IMR-90 (cell line): ENCODE data around the gene TBC1D9. TPM values are rescaled to one million over a fixed set of nuclear protein-coding genes. Genes with fewer than 3 reads are reported as not detected.
A peak's percentile ranks its signal among the peaks of the same experiment; 100 is the strongest.

Experiments
- ATAC-seq: fragments of 200-7000 bp; cut with Tn5 transposase; 2 replicates; pipeline ENCODE4 v1.9.1; 2020; ENCODE audit warnings: low read depth, mild to moderate bottlenecking, moderate library complexity
- BruUV-seq: library from RNA; stranded (reverse); fragments of 400-500 nt; replicated peaks from 2 replicates; lab custom pipeline; 2021; lab: Mats Ljungman, UMichigan
- CTCF ChIA-PET: fragments of 300-600 bp; formaldehyde crosslinking; extraction: SDS; loops from one replicate; lab custom pipeline; 2021; ENCODE audit warnings: antibody characterized with exemption; lab: Yijun Ruan, JAX
- POLR2A ChIA-PET: fragments of 300-600 bp; sonication (Branson Sonifier 250); formaldehyde crosslinking; loops from one replicate; lab custom pipeline; 2022; ENCODE audit warnings: antibody characterized with exemption; ENCODE audit not compliant: unreplicated experiment; lab: Charles Lee
- DNase-seq: peaks from one replicate; pipeline ENCODE4 v3.0.0; 2013
- H2AFZ ChIP-seq: replicated peaks from 2 replicates; pipeline ENCODE3; 2013; ENCODE audit warnings: low read length, mild to moderate bottlenecking; ENCODE audit not compliant: poor library complexity
- H2AK5ac ChIP-seq: 2 replicates; pipeline ENCODE4 v1.6.1; 2013; ENCODE audit warnings: low read depth, low read length, inconsistent platforms
- H2AK9ac ChIP-seq: replicated peaks from 2 replicates; pipeline ENCODE3; 2013; ENCODE audit warnings: mild to moderate bottlenecking, low read depth, low read length, moderate library complexity; ENCODE audit not compliant: poor library complexity
- H2BK120ac ChIP-seq: 2 replicates; pipeline ENCODE4 v1.6.1; 2013; ENCODE audit warnings: low read depth, low read length, inconsistent platforms
- H2BK15ac ChIP-seq: 3 replicates; pipeline ENCODE4 v1.6.1; 2013; ENCODE audit warnings: low read depth, low read length, inconsistent platforms
- H2BK20ac ChIP-seq: 2 replicates; pipeline ENCODE4 v1.6.1; 2013; ENCODE audit warnings: low read depth, mild to moderate bottlenecking, inconsistent platforms, low read length, moderate library complexity
- H2BK5ac ChIP-seq: 2 replicates; pipeline ENCODE4 v1.6.1; 2013; ENCODE audit warnings: mild to moderate bottlenecking, low read depth, low read length, inconsistent platforms; ENCODE audit not compliant: poor library complexity, severe bottlenecking
- H3K14ac ChIP-seq: replicated peaks from 2 replicates; pipeline ENCODE4 v1.6.1; 2013; ENCODE audit warnings: low read depth, low read length, inconsistent platforms
- H3K18ac ChIP-seq: 2 replicates; pipeline ENCODE4 v1.6.1; 2013; ENCODE audit warnings: low read depth, low read length, control low read depth
- H3K23ac ChIP-seq: 2 replicates; pipeline ENCODE4 v1.6.1; 2013; ENCODE audit warnings: low read depth, low read length, inconsistent platforms
- H3K27ac ChIP-seq: 2 replicates; pipeline ENCODE4 v1.5.1; 2013; ENCODE audit warnings: mild to moderate bottlenecking, control low read depth, low read length; ENCODE audit not compliant: insufficient read depth
- H3K27me3 ChIP-seq: 2 replicates; pipeline ENCODE4 v1.6.1; 2013; ENCODE audit warnings: low read length; ENCODE audit not compliant: control insufficient read depth, insufficient read depth
- H3K36me3 ChIP-seq: 2 replicates; pipeline ENCODE4 v1.6.1; 2013; ENCODE audit warnings: low read length, mixed read lengths; ENCODE audit not compliant: control insufficient read depth, insufficient read depth
- H3K4ac ChIP-seq: 2 replicates; pipeline ENCODE4 v1.6.1; 2013; ENCODE audit warnings: low read depth, low read length, inconsistent platforms
- H3K4me1 ChIP-seq: 2 replicates; pipeline ENCODE4 v1.6.1; 2013; ENCODE audit warnings: low read length, mixed read lengths; ENCODE audit not compliant: control insufficient read depth, insufficient read depth
- H3K4me2 ChIP-seq: 2 replicates; pipeline ENCODE4 v1.6.1; 2013; ENCODE audit warnings: low read depth, mild to moderate bottlenecking, control low read depth, low read length, moderate library complexity
- H3K4me3 ChIP-seq: 2 replicates; pipeline ENCODE4 v1.5.1; 2013; ENCODE audit warnings: low read depth, mild to moderate bottlenecking, control low read depth, low read length, moderate library complexity; ENCODE audit not compliant: insufficient read depth
- H3K56ac ChIP-seq: 2 replicates; pipeline ENCODE4 v1.6.1; 2013; ENCODE audit warnings: low read length, inconsistent platforms; ENCODE audit not compliant: insufficient read depth; ENCODE audit errors: extremely low read depth
- H3K79me1 ChIP-seq, 2 experiments: 2 replicates each; pipeline ENCODE4 v1.6.1; 2013; ENCODE audit warnings: low read length in 2 of 2, inconsistent platforms in 1 of 2, low read depth in 1 of 2
- H3K9ac ChIP-seq: 2 replicates; pipeline ENCODE4 v1.6.1; 2013; ENCODE audit warnings: low read depth, low read length, control low read depth
- H3K9me1 ChIP-seq: 2 replicates; pipeline ENCODE4 v1.6.1; 2013; ENCODE audit warnings: low read length, inconsistent platforms; ENCODE audit not compliant: insufficient read depth
- H3K9me3 ChIP-seq: 2 replicates; pipeline ENCODE4 v1.6.1; 2013; ENCODE audit warnings: low read length; ENCODE audit not compliant: control insufficient read depth, insufficient read depth
- H4K20me1 ChIP-seq: 2 replicates; pipeline ENCODE4 v1.6.1; 2013; ENCODE audit warnings: low read length, inconsistent platforms; ENCODE audit not compliant: insufficient read depth
- H4K5ac ChIP-seq: 2 replicates; pipeline ENCODE4 v1.6.1; 2013; ENCODE audit warnings: mild to moderate bottlenecking, low read depth, low read length, control low read depth
- H4K8ac ChIP-seq, 2 experiments: 2 replicates each; pipeline ENCODE4 v1.6.1; 2013; ENCODE audit warnings: low read depth in 2 of 2, low read length in 2 of 2, control low read depth in 1 of 2, inconsistent platforms in 1 of 2
- H4K91ac ChIP-seq: 2 replicates; pipeline ENCODE4 v1.6.1; 2013; ENCODE audit warnings: low read depth, low read length, inconsistent platforms; ENCODE audit not compliant: insufficient read depth
- BHLHE40 ChIP-seq: fragments of 150-350 bp; IDR thresholded peaks from 2 replicates; pipeline ENCODE4 v1.6.1; 2016; ENCODE audit warnings: mild to moderate bottlenecking, low read depth, low read length
- CEBPB ChIP-seq: IDR thresholded peaks from 2 replicates; pipeline ENCODE4 v1.6.1; 2012; ENCODE audit warnings: low read depth, low read length, improper control_type of control experiment
- CHD1 ChIP-seq: IDR thresholded peaks from 2 replicates; pipeline ENCODE4 v1.6.1; 2012; ENCODE audit warnings: low read depth, low read length, improper control_type of control experiment
- CTCF ChIP-seq: conservative IDR thresholded peaks from 2 replicates; pipeline ENCODE4 v1.5.1; 2012; ENCODE audit warnings: mild to moderate bottlenecking, low read depth, low read length, improper control_type of control experiment
- ELK1 ChIP-seq: fragments of 150-350 bp; IDR thresholded peaks from 2 replicates; pipeline ENCODE4 v1.6.1; 2016; ENCODE audit warnings: low read depth, mild to moderate bottlenecking, low read length, moderate library complexity, borderline replicate concordance
- FOS ChIP-seq: fragments of 150-350 bp; IDR thresholded peaks from 2 replicates; pipeline ENCODE4 v1.6.1; 2016; ENCODE audit warnings: low read depth, low read length
- MAFK ChIP-seq: IDR thresholded peaks from 2 replicates; pipeline ENCODE4 v1.6.1; 2012; ENCODE audit warnings: low read depth, low read length, improper control_type of control experiment
- MAZ ChIP-seq: IDR thresholded peaks from 2 replicates; pipeline ENCODE4 v1.6.1; 2012; ENCODE audit warnings: low read depth, mild to moderate bottlenecking, low read length, improper control_type of control experiment, moderate library complexity, borderline replicate concordance
- MXI1 ChIP-seq: IDR thresholded peaks from 2 replicates; pipeline ENCODE4 v1.6.1; 2012; ENCODE audit warnings: low read depth, mild to moderate bottlenecking, low read length, moderate library complexity, borderline replicate concordance
- NFE2L2 ChIP-seq: fragments of 150-350 bp; IDR thresholded peaks from 2 replicates; pipeline ENCODE4 v1.6.1; 2016; ENCODE audit warnings: low read depth, mild to moderate bottlenecking, low read length
- POLR2A ChIP-seq: IDR thresholded peaks from 2 replicates; pipeline ENCODE4 v1.6.1; 2012; ENCODE audit warnings: mild to moderate bottlenecking, low read depth, low read length
- RAD21 ChIP-seq: IDR thresholded peaks from 2 replicates; pipeline ENCODE4 v1.6.1; 2012; ENCODE audit warnings: low read length, improper control_type of control experiment
- RCOR1 ChIP-seq: IDR thresholded peaks from 2 replicates; pipeline ENCODE4 v1.6.1; 2012; ENCODE audit warnings: mild to moderate bottlenecking, low read length, improper control_type of control experiment; ENCODE audit not compliant: insufficient replicate concordance
- RFX5 ChIP-seq: IDR thresholded peaks from 2 replicates; pipeline ENCODE4 v1.8.0; 2012; ENCODE audit warnings: low read depth, mild to moderate bottlenecking, low read length, moderate library complexity
- SMC3 ChIP-seq: fragments of 150-350 bp; IDR thresholded peaks from 2 replicates; pipeline ENCODE4 v1.6.1; 2016; ENCODE audit warnings: low read depth, mild to moderate bottlenecking, antibody characterized with exemption, low read length, moderate library complexity
- USF2 ChIP-seq: fragments of 150-350 bp; IDR thresholded peaks from 2 replicates; pipeline ENCODE4 v1.6.1; 2017; ENCODE audit warnings: mild to moderate bottlenecking, antibody characterized with exemption, low read length, low read depth
- dilution Hi-C: fragments of 300-500 bp; cut with HindIII; formaldehyde crosslinking; loops from one replicate; pipeline ENCODE4 v1.14.3; 2018; ENCODE audit warnings: low sequenced_read_pairs; ENCODE audit not compliant: unreplicated experiment
- in situ Hi-C: fragments of 300-500 bp; cut with MboI; formaldehyde crosslinking; loops from 3 replicates; pipeline ENCODE4 v1.14.3; 2019; ENCODE audit warnings: low sequenced_read_pairs, inconsistent platforms, mixed read lengths
- intact Hi-C: fragments of 100-400 bp; cut with micrococcal nuclease; formaldehyde crosslinking; loops from 2 replicates; pipeline ENCODE4 v1.10.0; 2022
- polyA plus RNA-seq, 3 experiments: library from polyadenylated mRNA; depleted of rRNA; stranded (reverse); fragments of >200 nt; gene quantifications; 2 replicates each; pipeline ENCODE4 v1.2.3, GENCODE V29; 2012; ENCODE audit warnings: low replicate concordance in 1 of 3
- total RNA-seq: library from RNA; depleted of rRNA; stranded (reverse); fragments of >200 nt; gene quantifications from 2 replicates; pipeline ENCODE4 v1.2.3, GENCODE V29; 2012

The TBC1D9 gene
- total and polyA plus RNA-seq, 2 of the 4 experiments (the other 2 are of a cell fraction) = 11.7 to 15.2 TPM

DNA sequence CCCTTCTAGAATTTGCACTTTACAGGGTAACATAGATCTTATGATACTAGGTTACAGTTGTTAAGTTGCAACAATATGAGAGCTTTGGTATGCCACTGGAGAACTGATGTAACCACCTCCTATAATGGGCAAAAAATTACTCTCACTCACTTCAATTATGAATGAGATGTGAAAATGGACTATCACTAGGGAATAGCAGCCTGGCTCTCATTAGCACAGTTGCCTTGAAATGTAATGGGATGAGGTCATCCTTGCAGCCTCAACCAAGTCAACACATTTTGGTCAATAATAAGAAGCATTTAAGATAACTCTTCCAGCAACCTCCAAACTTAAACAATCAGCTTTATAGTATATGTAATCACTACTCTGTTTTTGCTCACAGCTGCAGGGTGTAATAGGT lies 69.4 kb downstream of the TBC1D9 start:
- Histone ChIP-seq H3K18ac (no peak overlapping the region), H2BK5ac (no peak overlapping the region), H2AK9ac (no peak overlapping the region), H3K4me3 (no peak overlapping the region), H3K79me1 (peaks cover 4 to 20% of the 10 kb centered on the region in 2 experiments), H3K27me3 (no peaks in the 10 kb centered on the region), H3K4me1 (peaks cover 9% of the 10 kb centered on the region), H3K27ac (no peak overlapping the region), H3K4ac (no peak overlapping the region), H2BK15ac (no peak overlapping the region), H4K91ac (no peak overlapping the region), H3K36me3 (no peaks in the 10 kb centered on the region), H3K9me1 (peaks cover 12% of the 10 kb centered on the region; the same call in 1 of the 2 replicates), H3K4me2 (no peak overlapping the region), H2BK20ac (no peak overlapping the region), H3K9ac (no peak overlapping the region), H3K14ac (no peak overlapping the region), H3K23ac (no peak overlapping the region), H4K5ac (no peak overlapping the region), H2AFZ (no peak overlapping the region), H3K9me3 (no peaks in the 10 kb centered on the region), H2BK120ac (no peak overlapping the region), H4K8ac (no peak overlapping the region), H2AK5ac (no peak overlapping the region), H4K20me1 (no peaks in the 10 kb centered on the region), H3K56ac (no peak overlapping the region)
- in situ Hi-C loops = no loop called here
- ChIA-PET CTCF (no interaction called here), POLR2A (no interaction called here)
- no TSS peak for BruUV-seq
- peak; percentile 13 for DNase-seq
- no peak for TF ChIP-seq ELK1
- TF ChIP-seq SMC3 = no peak
- no peak for TF ChIP-seq MAFK
- no peak for TF ChIP-seq RFX5
- TF ChIP-seq MAZ = no peak
- no peak for TF ChIP-seq USF2
- no peak for TF ChIP-seq CHD1
- TF ChIP-seq POLR2A = no peak
- TF ChIP-seq NFE2L2 = no peak
- no peak for TF ChIP-seq FOS
- no peak for TF ChIP-seq CTCF
- TF ChIP-seq BHLHE40 = no peak
- no peak for TF ChIP-seq RCOR1
- TF ChIP-seq CEBPB = no peak
- no peak for TF ChIP-seq RAD21
- TF ChIP-seq MXI1 = no peak
- dilution Hi-C loops = no loop called here
- intact Hi-C loops = no loop called here
- ATAC-seq = peak; percentile 12; the same call in 1 of the 2 replicates
